RWPE2 (cell line): Measurements from ENCODE around the gene PIH1D1.
A peak's percentile ranks its signal among the peaks of the same experiment; 100 is the strongest.

Experiments used
- ATAC-seq: fragments of 200-7000 bp; cut with Tn5 transposase; 3 replicates; pipeline ENCODE4 v1.9.1; 2021; ENCODE audit warnings: low read depth
- DNase-seq: peaks from one replicate; pipeline ENCODE4 v3.0.0-alpha.2; 2020; ENCODE audit warnings: low spot score
- H3K27ac ChIP-seq: fragments of 450-650 bp; 2 replicates; pipeline ENCODE4 v1.5.1; 2017; ENCODE audit warnings: mild to moderate bottlenecking; ENCODE audit not compliant: poor library complexity, severe bottlenecking
- H3K27me3 ChIP-seq: fragments of 250-450 bp; sonication (Bioruptor Pico); 2 replicates; pipeline ENCODE4 v1.5.1; 2021; ENCODE audit warnings: mild to moderate bottlenecking, moderate library complexity; ENCODE audit not compliant: insufficient read depth, poor library complexity, severe bottlenecking
- H3K36me3 ChIP-seq: fragments of 250-450 bp; sonication (Bioruptor Pico); 2 replicates; pipeline ENCODE4 v1.5.1; 2020; ENCODE audit warnings: low read depth, mild to moderate bottlenecking, moderate library complexity
- H3K4me1 ChIP-seq: fragments of 250-450 bp; sonication (Bioruptor Pico); 2 replicates; pipeline ENCODE4 v1.5.1; 2021; ENCODE audit warnings: mild to moderate bottlenecking, moderate library complexity; ENCODE audit not compliant: insufficient read depth, poor library complexity, severe bottlenecking
- H3K4me3 ChIP-seq: fragments of 250-450 bp; sonication (Bioruptor Pico); 2 replicates; pipeline ENCODE4 v1.5.1; 2021; ENCODE audit warnings: mild to moderate bottlenecking, moderate library complexity; ENCODE audit not compliant: severe bottlenecking
- H3K9me3 ChIP-seq: fragments of 250-450 bp; sonication (Bioruptor Pico); 2 replicates; pipeline ENCODE4 v1.5.1; 2021; ENCODE audit warnings: mild to moderate bottlenecking, moderate library complexity; ENCODE audit not compliant: severe bottlenecking
- TF ChIP-seq, protein P1 (sequence below): fragments of 450-650 bp; IDR thresholded peaks from one replicate; pipeline ENCODE4 v1.5.1; 2017; ENCODE audit warnings: mild to moderate bottlenecking, moderate library complexity; ENCODE audit not compliant: poor library complexity, severe bottlenecking

The PIH1D1 gene

DNA sequence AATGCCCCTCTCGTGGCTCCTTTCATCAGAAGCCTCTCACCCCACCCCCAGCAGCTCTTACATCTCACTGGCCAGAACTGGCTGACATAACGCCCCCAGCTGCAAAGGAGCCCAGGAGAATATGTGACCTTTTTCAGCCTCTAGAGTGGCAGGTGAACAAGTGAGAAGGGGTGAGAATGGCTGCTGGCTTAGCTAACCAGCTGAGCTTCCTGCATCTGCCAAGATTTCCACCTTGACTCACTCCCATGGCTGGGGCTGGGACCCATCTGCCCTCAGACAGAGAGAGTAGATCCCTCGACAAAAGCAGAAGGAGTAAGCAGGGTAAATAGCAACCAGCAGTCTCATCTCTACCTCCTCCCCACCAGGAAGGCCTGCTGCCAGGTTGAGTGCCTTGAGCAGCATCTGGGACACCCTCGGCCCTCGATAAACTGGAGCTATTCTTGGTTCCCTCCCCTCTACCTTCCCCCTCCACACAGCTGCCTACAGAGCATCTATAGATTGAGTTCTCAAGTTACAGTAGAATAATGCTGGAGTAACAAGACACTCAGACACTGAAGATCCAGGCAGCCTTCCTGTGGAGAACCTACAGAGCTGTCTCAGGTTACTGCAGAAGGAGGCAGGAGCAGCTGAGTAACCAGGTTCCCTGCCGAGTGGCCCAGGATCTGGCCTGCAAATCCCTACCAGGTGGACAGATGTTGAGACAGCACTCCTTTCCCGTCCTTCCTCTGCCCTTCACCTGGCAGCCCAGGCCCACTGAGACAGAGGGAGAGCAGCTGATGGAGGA lies 48.0 kb downstream of the PIH1D1 start:
- DNase-seq (no peak), ATAC-seq (peak; percentile 96)
- Histone ChIP-seq H3K4me1 (peaks cover 5% of the 10 kb centered on the region), H3K4me3 (no peak overlapping the region), H3K27me3 (no peaks in the 10 kb centered on the region), H3K9me3 (no peaks in the 10 kb centered on the region), H3K27ac (peak overlapping the region; percentile 44), H3K36me3 (no peaks in the 10 kb centered on the region)
- TF ChIP-seq, protein P1, sequence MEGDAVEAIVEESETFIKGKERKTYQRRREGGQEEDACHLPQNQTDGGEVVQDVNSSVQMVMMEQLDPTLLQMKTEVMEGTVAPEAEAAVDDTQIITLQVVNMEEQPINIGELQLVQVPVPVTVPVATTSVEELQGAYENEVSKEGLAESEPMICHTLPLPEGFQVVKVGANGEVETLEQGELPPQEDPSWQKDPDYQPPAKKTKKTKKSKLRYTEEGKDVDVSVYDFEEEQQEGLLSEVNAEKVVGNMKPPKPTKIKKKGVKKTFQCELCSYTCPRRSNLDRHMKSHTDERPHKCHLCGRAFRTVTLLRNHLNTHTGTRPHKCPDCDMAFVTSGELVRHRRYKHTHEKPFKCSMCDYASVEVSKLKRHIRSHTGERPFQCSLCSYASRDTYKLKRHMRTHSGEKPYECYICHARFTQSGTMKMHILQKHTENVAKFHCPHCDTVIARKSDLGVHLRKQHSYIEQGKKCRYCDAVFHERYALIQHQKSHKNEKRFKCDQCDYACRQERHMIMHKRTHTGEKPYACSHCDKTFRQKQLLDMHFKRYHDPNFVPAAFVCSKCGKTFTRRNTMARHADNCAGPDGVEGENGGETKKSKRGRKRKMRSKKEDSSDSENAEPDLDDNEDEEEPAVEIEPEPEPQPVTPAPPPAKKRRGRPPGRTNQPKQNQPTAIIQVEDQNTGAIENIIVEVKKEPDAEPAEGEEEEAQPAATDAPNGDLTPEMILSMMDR = no peak

DNA sequence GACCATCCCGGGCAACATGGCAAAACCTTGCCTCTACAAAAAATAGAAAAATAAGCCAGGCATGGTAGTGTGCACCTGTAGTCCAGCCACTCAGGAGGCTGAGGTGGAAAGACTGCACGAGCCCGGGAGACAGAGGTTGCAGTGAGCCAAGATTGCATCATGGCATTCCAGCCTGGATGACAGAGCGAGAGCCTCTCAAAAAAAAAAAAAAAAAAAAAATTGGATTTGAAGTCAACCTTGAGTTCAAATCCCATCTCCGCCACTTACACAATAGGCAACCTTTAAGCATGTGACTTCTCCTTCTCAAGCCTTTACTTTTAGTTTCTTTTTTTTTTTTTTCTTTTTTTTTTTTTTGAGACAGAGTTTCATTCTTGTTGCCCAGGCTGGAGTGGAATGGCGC lies 51.6 kb downstream of the PIH1D1 start:
- TF ChIP-seq, protein P1 = no peak
- H3K4me3 ChIP-seq = no peak overlapping the region
- no peaks in the 10 kb centered on the region for H3K27me3 ChIP-seq
- H3K4me1 ChIP-seq = peaks cover 5% of the 10 kb centered on the region
- ATAC-seq (no peak), DNase-seq (no peak)
- H3K36me3 ChIP-seq = no peaks in the 10 kb centered on the region
- H3K9me3 ChIP-seq = no peaks in the 10 kb centered on the region
- no peak overlapping the region for H3K27ac ChIP-seq

DNA sequence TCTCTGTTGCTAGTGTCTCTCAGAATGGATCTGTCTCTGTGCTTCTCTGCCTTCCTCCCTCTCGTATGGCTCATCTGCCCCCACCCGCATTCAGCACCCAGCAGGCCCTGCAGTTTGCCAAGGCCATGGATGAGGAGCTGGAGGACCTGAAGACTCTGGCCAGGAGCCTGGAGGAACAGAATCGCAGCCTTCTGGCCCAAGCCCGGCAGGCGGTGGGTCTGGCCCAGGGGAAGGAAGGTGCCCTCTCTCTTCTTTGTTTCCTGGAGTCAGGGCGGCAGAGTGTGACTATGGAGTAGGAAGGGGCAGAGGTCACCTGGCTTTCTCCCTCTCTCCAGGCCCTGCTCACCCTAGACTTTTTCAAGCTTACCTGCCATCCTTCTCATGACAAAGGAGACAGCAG lies 52.7 kb downstream of the PIH1D1 start:
- Histone ChIP-seq H3K27ac (no peak overlapping the region), H3K36me3 (no peaks in the 10 kb centered on the region), H3K4me1 (peaks cover 5% of the 10 kb centered on the region), H3K9me3 (no peaks in the 10 kb centered on the region), H3K27me3 (no peaks in the 10 kb centered on the region), H3K4me3 (no peak overlapping the region)
- ATAC-seq (no peak), DNase-seq (no peak)
- TF ChIP-seq, protein P1 = no peak

DNA sequence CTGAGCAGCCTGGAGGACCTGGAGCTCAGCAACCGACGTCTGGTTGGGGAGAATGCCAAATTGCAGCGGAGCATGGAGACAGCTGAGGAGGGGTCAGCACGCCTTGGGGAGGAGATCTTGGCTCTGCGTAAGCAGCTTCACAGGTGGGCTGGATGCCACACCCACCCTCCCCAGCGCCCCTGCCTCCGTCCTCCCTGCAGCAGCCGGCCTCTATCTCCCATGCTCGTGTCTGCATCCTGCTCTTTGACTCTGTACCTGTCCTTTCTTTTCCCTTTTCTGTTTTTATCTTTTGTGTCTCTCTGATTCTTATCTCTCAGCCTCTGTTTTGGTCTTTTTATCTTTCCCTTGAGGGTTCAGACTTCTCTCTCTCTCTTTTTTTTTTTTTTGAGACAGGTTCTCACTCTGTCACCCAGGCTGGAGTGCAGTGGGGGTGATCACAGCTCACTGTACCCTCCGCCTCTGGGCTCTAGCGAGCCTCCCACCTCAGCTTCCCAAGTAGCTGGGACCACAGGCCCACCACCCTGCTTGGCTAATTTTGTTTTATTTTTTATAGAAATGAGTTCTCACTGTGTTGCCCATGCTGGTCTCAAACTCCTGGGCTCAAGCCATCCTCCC lies 53.5 kb downstream of the PIH1D1 start:
- no peak overlapping the region for H3K27ac ChIP-seq
- TF ChIP-seq, protein P1 = no peak

More for the DNA sequence above, 53.5 kb downstream of the PIH1D1 start:
- H3K9me3 ChIP-seq = no peaks in the 10 kb centered on the region
- ATAC-seq = no peak
- no peak overlapping the region for H3K4me3 ChIP-seq
- H3K27me3 ChIP-seq = no peaks in the 10 kb centered on the region
- DNase-seq = no peak
- no peaks in the 10 kb centered on the region for H3K4me1 ChIP-seq
- H3K36me3 ChIP-seq = no peaks in the 10 kb centered on the region
